Measurements from ENCODE around the gene BTBD6.

DNA sequence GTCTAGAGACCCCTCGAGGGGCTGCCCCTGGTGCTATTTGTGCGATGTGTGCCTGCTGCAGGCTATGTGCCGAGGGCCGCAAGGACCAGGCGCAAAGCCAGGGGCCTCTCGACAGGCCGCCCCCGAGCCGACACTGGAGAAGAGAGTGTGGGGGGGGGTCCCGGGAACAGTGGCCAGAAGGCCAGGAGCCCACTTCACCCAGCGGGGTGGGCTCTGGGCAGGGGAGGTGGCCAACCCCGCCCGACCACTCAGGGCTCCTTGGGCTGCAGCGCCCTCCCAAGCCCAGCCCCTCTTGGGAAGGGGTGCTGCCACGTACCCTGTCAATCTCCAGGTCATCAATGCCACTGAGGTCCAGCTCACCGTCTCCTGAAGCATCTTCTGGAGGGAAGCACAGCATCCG, 28.6 kb upstream of the BTBD6 start:
- TF ChIP-seq, protein P1, sequence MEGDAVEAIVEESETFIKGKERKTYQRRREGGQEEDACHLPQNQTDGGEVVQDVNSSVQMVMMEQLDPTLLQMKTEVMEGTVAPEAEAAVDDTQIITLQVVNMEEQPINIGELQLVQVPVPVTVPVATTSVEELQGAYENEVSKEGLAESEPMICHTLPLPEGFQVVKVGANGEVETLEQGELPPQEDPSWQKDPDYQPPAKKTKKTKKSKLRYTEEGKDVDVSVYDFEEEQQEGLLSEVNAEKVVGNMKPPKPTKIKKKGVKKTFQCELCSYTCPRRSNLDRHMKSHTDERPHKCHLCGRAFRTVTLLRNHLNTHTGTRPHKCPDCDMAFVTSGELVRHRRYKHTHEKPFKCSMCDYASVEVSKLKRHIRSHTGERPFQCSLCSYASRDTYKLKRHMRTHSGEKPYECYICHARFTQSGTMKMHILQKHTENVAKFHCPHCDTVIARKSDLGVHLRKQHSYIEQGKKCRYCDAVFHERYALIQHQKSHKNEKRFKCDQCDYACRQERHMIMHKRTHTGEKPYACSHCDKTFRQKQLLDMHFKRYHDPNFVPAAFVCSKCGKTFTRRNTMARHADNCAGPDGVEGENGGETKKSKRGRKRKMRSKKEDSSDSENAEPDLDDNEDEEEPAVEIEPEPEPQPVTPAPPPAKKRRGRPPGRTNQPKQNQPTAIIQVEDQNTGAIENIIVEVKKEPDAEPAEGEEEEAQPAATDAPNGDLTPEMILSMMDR (IDR thresholded peaks at IDR 0.05): no peak
- TF ChIP-seq POLR2AphosphoS5 (IDR thresholded peaks at IDR 0.05) (no peak), POLR2A (IDR thresholded peaks at IDR 0.05; ENCODE audit: low read depth) (no peak), EP300 (IDR thresholded peaks at IDR 0.05) (no peak)

Data from esophagus muscularis mucosa (tissue), 4 donors.